HG03097 (cell line): ENCODE results near the gene LPO.

Experiments used
- ATAC-seq: cut with Tn5 transposase; IDR thresholded peaks from one replicate; pipeline ENCODE4 v1.9.1; 2021; ENCODE audit not compliant: unreplicated experiment, low FRiP score

Gene LPO

DNA sequence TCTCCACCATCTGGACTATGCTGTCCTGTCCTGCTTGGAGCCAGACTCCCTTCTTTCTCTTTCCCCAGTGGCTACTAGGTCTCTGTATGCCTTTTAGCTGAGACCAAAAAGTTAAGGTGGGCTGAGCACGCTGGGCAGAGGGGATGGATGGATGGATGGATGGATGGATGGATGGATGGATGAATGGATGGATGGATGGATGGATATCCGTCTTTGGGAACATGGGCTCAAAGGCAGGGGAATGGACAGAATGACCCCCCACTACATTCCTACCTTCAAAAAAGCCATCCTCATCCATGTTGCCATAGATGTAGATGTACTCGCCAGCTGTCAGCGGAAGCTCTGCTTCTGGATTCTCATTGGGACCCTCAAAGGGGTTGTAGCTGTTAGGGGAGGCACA, 77.4 kb downstream of the LPO start:
- no peak for ATAC-seq

DNA sequence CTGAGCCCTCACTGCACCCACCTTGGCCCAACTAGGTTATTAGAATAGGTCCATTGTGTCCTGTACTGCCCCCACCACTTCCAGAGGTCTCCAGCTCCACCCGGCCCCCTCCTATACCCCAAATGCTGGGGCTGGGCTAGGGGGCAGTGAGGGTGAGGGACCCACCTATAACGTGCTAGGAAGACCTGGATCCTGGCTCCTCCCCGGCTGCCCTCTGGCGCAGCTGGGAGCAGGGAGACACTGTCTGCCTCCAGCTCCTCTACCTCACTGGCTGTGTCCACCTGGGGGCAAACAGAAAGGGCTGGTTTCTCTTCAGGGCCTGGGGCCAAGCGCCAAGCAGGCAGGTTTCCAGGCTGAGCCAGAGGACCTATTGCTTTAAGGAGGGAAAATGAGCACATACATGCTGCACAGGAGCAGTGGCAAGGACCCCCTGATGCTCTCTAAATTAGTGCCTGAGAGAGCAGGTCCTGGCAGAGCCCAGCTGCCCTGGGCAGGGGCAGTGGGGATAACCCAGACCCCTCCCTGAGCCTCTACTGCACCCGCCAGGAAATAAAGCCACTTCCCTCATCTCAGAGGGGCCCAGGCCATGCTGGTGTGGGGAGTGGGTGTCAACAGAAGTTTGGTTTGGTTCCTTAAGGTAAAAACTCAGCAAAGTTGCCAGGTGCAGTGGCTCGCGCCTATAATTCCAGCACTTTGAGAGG, 78.0 kb downstream of the LPO start:
- ATAC-seq, result no peak

DNA sequence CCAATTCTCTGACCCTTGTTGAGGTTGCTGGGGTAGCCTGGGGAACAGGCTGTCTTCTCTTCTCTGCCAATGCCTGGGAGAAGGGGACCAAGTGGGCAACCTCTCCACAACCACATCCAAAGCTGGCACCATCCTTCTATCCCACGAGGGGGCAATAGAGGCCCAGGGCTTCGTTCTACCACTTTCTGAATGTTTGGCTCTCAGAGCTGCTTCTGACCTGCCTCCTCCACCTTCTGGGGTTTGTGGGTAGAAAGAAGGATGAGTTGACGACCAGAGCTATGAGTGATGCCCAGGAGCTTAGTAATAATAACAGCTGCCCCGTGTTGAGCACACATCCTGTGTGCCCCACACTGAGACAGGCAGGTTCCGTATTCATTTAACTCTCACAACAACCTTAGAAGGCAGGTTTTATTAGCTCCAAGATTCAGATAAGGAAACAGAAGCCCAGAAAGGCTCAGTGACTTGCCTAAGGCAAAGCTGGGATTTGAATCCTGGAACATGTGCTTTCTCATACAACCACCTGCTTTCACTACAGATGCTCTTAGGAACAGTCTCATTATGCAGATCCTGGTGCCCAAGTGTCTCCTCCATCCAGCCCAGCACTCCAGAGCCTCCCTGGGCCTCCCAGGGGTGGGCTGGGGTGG, 79.2 kb downstream of the LPO start:
- no peak for ATAC-seq

DNA sequence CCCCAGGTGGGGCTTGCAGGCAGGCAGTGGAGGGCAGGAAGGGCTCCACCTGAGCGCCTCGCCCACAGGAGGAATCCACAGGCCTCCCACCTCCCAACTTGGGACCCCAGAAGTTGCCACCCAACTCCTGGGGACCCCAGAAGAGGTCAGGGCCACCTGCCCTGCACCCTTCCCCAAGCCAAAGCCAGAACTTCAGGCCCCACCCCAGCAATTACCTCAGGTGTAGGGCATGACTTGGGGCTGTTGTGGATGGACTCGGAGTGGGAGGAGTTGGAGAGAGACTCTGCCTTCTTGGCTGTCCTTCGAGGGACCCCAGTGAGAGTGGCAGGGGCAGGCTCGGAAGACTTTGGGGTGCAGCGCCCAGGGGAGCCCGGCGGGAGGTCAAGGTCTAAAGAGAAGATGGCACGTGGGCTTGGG, 79.7 kb downstream of the LPO start:
- no peak for ATAC-seq
